DND-41 (cell line): ENCODE measurements around the gene MICAL1.

Experiments
- ATAC-seq: fragments of 200-7000 bp; cut with Tn5 transposase; 3 replicates; pipeline ENCODE4 v1.9.1; 2021; ENCODE audit warnings: low read depth; ENCODE audit not compliant: insufficient read depth
- DNase-seq: peaks from one replicate; pipeline ENCODE4 v3.0.0-alpha.2; 2020
- H2AFZ ChIP-seq: 2 replicates; pipeline ENCODE4 v1.6.0; 2012; ENCODE audit warnings: low read depth, low read length
- H3K27ac ChIP-seq: 2 replicates; pipeline ENCODE4 v1.5.1; 2012; ENCODE audit warnings: low read length, inconsistent platforms
- H3K27me3 ChIP-seq: fragments of 200-600 bp; sonication (generic); 2 replicates; pipeline ENCODE4 v1.6.0; 2012; ENCODE audit warnings: low read length, mild to moderate bottlenecking, inconsistent platforms; ENCODE audit not compliant: insufficient read depth, poor library complexity
- H3K36me3 ChIP-seq: 2 replicates; pipeline ENCODE4 v1.5.1; 2012; ENCODE audit warnings: low read length, inconsistent platforms; ENCODE audit not compliant: insufficient read depth
- H3K4me1 ChIP-seq: 2 replicates; pipeline ENCODE4 v1.5.1; 2012; ENCODE audit warnings: mild to moderate bottlenecking, low read length; ENCODE audit not compliant: insufficient read depth
- H3K4me2 ChIP-seq: 2 replicates; pipeline ENCODE4 v1.6.0; 2012; ENCODE audit warnings: mild to moderate bottlenecking, moderate library complexity, low read length, inconsistent platforms; ENCODE audit not compliant: insufficient read depth
- H3K4me3 ChIP-seq, 2 experiments: fragments of 200-600 bp in 1 of 2; shearing (Covaris generic) in 1 of 2; 2 replicates each; pipeline ENCODE4 v1.5.1; 2012 to 2016; ENCODE audit warnings: inconsistent platforms in 2 of 2, low read length in 2 of 2, mild to moderate bottlenecking in 2 of 2, low read depth in 1 of 2, moderate library complexity in 1 of 2
- H3K79me2 ChIP-seq: 2 replicates; pipeline ENCODE4 v1.6.0; 2012; ENCODE audit warnings: low read length, inconsistent platforms; ENCODE audit not compliant: insufficient read depth
- H3K9ac ChIP-seq: 2 replicates; pipeline ENCODE4 v1.6.0; 2012; ENCODE audit warnings: low read depth, mild to moderate bottlenecking, inconsistent platforms, low read length, moderate library complexity
- H3K9me3 ChIP-seq: 2 replicates; pipeline ENCODE4 v1.5.1; 2012; ENCODE audit warnings: low read length, moderate library complexity, mild to moderate bottlenecking, inconsistent platforms; ENCODE audit not compliant: insufficient read depth, severe bottlenecking
- H4K20me1 ChIP-seq: 2 replicates; pipeline ENCODE4 v1.6.0; 2012; ENCODE audit warnings: low read length; ENCODE audit not compliant: insufficient read depth
- EZH2 ChIP-seq: IDR thresholded peaks from 3 replicates; pipeline ENCODE4 v1.6.1; 2012; ENCODE audit warnings: borderline replicate concordance, low read depth, mild to moderate bottlenecking, moderate library complexity, low read length, inconsistent platforms; ENCODE audit not compliant: severe bottlenecking
- TF ChIP-seq, protein P1 (sequence below): IDR thresholded peaks from 2 replicates; pipeline ENCODE4 v1.5.1; 2012; ENCODE audit warnings: borderline replicate concordance, low read length, moderate library complexity, mild to moderate bottlenecking; ENCODE audit not compliant: poor library complexity, severe bottlenecking; ENCODE audit errors: extremely low read depth

Gene MICAL1

DNA sequence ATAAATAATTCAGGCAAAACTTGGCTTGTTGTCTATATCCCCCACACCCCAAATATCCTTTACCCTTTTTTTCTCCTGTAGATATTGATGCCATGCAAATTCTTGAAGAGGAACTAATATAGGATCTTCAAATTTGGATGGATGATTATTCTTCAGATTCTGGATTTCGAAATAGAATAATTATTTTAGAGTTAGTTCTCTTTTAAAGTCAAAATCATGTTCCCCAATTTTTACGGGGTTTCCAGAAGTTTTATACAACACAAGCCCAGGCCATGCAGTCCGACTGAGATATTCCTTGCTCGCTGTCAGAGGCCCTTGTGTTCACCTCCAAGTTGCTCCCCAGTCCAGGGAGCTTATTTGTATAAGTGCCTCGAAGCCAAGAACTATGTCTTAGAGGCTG lies 19.5 kb downstream of the MICAL1 start:
- H3K4me3 ChIP-seq: no peak overlapping the region

DNA sequence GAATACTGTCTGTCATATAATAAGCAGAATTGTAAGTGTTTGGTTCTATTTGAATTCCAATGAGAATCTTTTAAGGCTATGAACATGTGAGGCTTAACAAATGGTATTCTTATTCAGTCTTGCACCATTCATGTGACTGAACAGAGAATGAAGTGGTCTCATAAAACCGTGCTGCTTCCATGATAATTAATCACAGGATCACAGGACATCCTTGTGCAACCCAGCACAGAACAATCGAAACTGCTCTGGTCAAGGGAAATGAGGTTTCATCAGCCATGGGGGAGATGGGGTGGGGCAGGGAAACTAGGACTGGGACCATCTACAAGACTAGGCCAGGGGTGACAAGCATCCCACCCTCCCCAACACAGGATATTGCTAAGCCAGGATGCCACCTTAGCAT lies 21.1 kb downstream of the MICAL1 start:
- Histone ChIP-seq H3K9me3 (no peaks in the 10 kb centered on the region), H3K79me2 (no peaks in the 10 kb centered on the region), H3K27me3 (no peaks in the 10 kb centered on the region), H3K4me3 (no peak overlapping the region), H3K27ac (no peak overlapping the region), H2AFZ (no peak overlapping the region), H3K36me3 (no peaks in the 10 kb centered on the region), H3K9ac (no peak overlapping the region), H4K20me1 (no peaks in the 10 kb centered on the region), H3K4me1 (0 out of 2 replicates have a peak, but pooled peaks cover under 1% of the 10 kb centered on the region), H3K4me2 (no peak overlapping the region)
- TF ChIP-seq, protein P1, sequence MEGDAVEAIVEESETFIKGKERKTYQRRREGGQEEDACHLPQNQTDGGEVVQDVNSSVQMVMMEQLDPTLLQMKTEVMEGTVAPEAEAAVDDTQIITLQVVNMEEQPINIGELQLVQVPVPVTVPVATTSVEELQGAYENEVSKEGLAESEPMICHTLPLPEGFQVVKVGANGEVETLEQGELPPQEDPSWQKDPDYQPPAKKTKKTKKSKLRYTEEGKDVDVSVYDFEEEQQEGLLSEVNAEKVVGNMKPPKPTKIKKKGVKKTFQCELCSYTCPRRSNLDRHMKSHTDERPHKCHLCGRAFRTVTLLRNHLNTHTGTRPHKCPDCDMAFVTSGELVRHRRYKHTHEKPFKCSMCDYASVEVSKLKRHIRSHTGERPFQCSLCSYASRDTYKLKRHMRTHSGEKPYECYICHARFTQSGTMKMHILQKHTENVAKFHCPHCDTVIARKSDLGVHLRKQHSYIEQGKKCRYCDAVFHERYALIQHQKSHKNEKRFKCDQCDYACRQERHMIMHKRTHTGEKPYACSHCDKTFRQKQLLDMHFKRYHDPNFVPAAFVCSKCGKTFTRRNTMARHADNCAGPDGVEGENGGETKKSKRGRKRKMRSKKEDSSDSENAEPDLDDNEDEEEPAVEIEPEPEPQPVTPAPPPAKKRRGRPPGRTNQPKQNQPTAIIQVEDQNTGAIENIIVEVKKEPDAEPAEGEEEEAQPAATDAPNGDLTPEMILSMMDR: no peak
- TF ChIP-seq EZH2: no peak
- no peak for ATAC-seq
- no peak for DNase-seq

More for the DNA sequence above, 19.5 kb downstream of the MICAL1 start:
- TF ChIP-seq, protein P1: no peak
- no peak for TF ChIP-seq EZH2
- no peaks in the 10 kb centered on the region for H3K27me3 ChIP-seq
- ATAC-seq (no peak), DNase-seq (no peak)
- H3K4me1 ChIP-seq: peaks cover 10% of the 10 kb centered on the region
- H3K27ac ChIP-seq: no peak overlapping the region
- no peaks in the 10 kb centered on the region for H4K20me1 ChIP-seq
- H2AFZ ChIP-seq: no peak overlapping the region
- H3K79me2 ChIP-seq: no peaks in the 10 kb centered on the region
- no peaks in the 10 kb centered on the region for H3K9me3 ChIP-seq
- H3K9ac ChIP-seq: no peak overlapping the region
- no peaks in the 10 kb centered on the region for H3K36me3 ChIP-seq
- H3K4me2 ChIP-seq: no peak overlapping the region

DNA sequence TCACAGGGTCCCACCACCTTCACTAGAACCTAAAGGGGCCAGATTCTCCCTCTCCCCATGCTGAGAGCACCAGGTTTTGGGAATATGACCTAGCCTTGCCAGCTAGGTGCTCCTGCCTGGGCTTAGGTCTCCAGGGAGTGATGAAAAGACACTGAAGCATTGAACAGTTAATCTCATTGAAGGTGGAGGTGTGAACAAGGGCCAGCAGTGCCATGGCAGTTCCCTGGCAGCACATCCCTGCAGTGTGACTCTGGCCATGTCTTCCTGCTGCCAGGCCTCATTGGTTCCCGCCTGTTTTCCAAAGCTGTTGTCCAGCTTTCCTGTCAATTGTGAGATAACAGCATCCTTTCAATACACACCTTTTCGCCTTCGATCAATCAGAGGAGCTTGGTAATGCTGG lies 26.1 kb downstream of the MICAL1 start:
- Histone ChIP-seq H3K79me2 (no peaks in the 10 kb centered on the region), H3K27ac (no peak overlapping the region), H2AFZ (no peak overlapping the region), H3K27me3 (no peaks in the 10 kb centered on the region), H3K4me3 (no peak overlapping the region), H4K20me1 (no peaks in the 10 kb centered on the region), H3K9me3 (no peaks in the 10 kb centered on the region), H3K4me1 (no peaks in the 10 kb centered on the region), H3K4me2 (no peak overlapping the region), H3K36me3 (no peaks in the 10 kb centered on the region), H3K9ac (no peak overlapping the region)
- DNase-seq: no peak
- TF ChIP-seq, protein P1: no peak
- no peak for TF ChIP-seq EZH2
- ATAC-seq: no peak

DNA sequence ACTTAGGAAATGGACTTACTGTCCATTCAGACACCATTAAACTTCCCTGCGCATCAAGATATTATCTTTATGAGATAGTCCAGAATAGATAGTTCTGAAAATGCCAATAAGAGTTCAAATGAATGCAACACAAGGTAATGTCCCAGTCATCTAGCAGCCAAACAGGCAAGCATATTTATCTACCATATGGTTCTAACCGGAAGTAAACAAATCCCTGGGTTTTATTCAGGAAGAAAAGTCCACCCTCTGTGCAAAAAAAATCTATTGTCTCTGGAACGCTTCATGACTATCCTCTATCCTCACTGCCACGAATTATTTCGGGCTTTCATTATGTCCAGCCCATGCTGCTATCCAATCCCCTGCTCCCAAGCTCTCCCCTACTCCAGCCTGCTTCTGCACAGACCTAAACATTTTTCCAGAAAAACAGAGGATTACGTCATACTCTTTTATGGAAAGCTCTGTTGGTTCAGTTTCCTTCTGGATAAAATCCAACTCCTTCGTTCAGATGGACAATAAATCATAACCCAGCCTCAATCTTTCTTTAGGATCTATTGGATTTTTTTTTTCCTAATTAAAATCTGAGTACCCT lies 26.6 kb downstream of the MICAL1 start:
- no peaks in the 10 kb centered on the region for H3K27me3 ChIP-seq
- DNase-seq: no peak

More for the DNA sequence above, 26.6 kb downstream of the MICAL1 start:
- Histone ChIP-seq H4K20me1 (no peaks in the 10 kb centered on the region), H3K79me2 (no peaks in the 10 kb centered on the region), H3K9me3 (no peaks in the 10 kb centered on the region), H3K4me2 (no peak overlapping the region), H3K9ac (no peak overlapping the region), H3K36me3 (no peaks in the 10 kb centered on the region), H3K4me3 (no peak overlapping the region), H3K27ac (no peak overlapping the region), H3K4me1 (no peaks in the 10 kb centered on the region), H2AFZ (no peak overlapping the region)
- no peak for ATAC-seq
- TF ChIP-seq, protein P1: no peak
- TF ChIP-seq EZH2: no peak
